ENCODE results near the gene ORM1. TPM values are rescaled to one million over a fixed set of nuclear protein-coding genes. Genes with fewer than 3 reads are reported as not detected.

Gene ORM1
- total RNA-seq, 1 donor = not detected

DNA sequence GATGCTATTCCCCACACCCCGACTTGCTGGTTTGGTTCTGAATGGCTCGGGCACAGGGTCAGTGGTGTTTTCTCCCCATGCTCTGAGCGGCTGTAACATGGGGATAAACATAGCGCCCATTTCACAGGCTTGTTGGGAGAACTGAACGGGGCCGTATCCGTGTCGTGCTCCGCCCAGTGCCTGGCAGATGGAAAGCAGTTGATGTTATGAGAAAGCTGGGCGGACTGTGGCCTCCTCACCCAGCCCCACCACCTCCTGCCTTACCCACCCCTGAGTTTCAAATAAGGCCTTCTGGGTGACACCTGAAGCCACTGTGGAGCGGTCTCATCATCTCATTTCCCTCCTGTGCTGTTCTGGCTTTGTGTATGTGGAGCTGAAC is 21.3 kb downstream of the ORM1 start:
- no peak overlapping the region for H3K4me3 ChIP-seq (ENCODE audit: low read depth, low read length)
- TF ChIP-seq, protein P1, sequence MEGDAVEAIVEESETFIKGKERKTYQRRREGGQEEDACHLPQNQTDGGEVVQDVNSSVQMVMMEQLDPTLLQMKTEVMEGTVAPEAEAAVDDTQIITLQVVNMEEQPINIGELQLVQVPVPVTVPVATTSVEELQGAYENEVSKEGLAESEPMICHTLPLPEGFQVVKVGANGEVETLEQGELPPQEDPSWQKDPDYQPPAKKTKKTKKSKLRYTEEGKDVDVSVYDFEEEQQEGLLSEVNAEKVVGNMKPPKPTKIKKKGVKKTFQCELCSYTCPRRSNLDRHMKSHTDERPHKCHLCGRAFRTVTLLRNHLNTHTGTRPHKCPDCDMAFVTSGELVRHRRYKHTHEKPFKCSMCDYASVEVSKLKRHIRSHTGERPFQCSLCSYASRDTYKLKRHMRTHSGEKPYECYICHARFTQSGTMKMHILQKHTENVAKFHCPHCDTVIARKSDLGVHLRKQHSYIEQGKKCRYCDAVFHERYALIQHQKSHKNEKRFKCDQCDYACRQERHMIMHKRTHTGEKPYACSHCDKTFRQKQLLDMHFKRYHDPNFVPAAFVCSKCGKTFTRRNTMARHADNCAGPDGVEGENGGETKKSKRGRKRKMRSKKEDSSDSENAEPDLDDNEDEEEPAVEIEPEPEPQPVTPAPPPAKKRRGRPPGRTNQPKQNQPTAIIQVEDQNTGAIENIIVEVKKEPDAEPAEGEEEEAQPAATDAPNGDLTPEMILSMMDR (IDR thresholded peaks at IDR 0.05; ENCODE audit: insufficient read depth, low read length) = no peak
- DNase-seq (ENCODE audit: low read depth) = no peak

DNA sequence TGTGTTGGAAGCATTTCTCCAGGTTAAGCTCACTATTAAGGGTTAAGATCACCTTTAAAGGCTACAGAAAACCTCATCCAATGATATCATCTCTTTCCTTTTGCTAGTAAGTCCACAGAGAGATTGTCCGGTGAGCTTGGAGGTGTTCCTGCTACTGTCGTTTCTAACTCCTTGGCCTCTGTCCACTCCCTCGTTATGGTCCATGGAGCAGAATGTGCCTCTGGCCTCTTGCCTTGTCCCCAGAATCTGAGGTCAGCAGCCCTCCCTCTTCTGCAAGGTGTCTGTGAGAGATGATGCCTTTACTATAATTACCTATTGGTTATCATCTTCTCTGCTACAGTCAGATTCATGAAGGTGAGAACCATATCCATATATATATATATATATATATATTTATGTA is 21.8 kb downstream of the ORM1 start:
- no peak overlapping the region for H3K4me3 ChIP-seq (ENCODE audit: low read depth, low read length)
- no peak for DNase-seq (ENCODE audit: low read depth)
- TF ChIP-seq, protein P1 (IDR thresholded peaks at IDR 0.05; ENCODE audit: insufficient read depth, low read length) = no peak

DNA sequence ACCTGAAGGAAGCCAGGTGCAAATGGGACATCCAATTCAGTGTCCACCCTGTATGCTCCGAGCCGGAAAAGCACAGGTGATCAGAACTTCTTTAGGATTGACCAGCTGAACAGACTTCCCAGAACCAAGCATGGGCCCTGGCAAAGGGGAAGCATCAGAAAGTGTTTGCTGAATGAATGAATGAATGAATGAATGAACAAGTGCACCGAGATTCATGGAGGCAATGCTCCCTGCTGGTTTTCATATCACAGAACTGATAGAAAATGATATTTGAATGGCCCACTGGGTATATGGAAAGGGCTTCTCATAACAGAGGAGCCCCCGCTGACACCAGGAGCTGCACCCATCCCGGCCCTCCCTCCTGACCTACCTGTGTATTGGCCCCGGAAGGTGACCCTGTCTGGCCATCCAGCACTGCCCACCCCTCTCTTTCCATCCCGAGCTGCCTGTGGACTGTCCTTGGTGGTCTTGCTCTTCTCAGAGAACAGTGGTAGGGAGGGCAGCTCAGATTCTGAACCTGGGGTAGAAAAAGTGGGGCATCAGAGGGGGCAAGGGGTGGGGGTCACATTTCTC is 22.7 kb downstream of the ORM1 start:
- TF ChIP-seq, protein P1 (IDR thresholded peaks at IDR 0.05; ENCODE audit: insufficient read depth, low read length) = no peak
- no peak overlapping the region for H3K4me3 ChIP-seq (ENCODE audit: low read depth, low read length)
- no peak for DNase-seq (ENCODE audit: low read depth)

DNA sequence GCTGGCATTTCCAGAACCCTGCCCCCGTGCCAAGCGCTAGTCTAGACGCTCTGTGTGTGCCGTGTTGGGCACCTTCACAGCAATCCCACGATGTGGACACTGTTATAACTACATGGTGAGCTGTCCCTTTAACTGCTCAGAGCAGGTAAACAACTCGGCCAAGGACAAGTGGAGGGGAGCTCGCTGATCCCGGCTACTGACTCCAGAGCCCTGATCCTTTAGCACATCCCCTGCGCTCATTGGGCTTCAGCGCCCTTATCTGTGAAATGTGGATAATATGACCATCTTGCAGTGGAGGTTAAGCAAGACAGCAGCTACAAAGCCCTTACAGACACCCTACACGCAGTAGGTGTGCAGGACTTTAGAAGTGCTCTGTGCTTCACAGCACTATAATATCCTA is 23.2 kb downstream of the ORM1 start:
- no peak overlapping the region for H3K4me3 ChIP-seq (ENCODE audit: low read depth, low read length)
- TF ChIP-seq, protein P1 (IDR thresholded peaks at IDR 0.05; ENCODE audit: insufficient read depth, low read length) = no peak
- no peak for DNase-seq (ENCODE audit: low read depth)

DNA sequence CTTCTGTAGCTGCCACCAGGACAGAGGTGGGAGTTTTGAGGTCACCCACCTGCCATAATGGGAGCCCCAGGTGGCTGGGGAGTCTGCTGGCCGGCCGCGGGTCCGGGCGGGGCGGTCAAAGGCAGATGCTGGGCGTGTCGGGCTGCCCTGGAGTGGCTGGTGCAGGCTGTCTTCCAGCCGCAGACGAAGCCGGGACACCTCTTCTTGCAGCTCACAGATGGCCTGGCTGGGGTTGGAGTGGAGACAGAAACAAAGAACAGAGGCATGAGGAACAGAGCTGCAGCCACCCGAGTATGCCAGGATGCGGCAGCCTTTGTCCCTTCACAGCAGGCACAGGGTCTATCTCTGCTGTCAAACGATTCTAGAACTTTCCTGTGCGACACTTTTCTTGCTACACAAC is 24.8 kb downstream of the ORM1 start:
- no peak overlapping the region for H3K4me3 ChIP-seq (ENCODE audit: low read depth, low read length)
- TF ChIP-seq, protein P1 (IDR thresholded peaks at IDR 0.05; ENCODE audit: insufficient read depth, low read length) = no peak
- DNase-seq (ENCODE audit: low read depth) = no peak

DNA sequence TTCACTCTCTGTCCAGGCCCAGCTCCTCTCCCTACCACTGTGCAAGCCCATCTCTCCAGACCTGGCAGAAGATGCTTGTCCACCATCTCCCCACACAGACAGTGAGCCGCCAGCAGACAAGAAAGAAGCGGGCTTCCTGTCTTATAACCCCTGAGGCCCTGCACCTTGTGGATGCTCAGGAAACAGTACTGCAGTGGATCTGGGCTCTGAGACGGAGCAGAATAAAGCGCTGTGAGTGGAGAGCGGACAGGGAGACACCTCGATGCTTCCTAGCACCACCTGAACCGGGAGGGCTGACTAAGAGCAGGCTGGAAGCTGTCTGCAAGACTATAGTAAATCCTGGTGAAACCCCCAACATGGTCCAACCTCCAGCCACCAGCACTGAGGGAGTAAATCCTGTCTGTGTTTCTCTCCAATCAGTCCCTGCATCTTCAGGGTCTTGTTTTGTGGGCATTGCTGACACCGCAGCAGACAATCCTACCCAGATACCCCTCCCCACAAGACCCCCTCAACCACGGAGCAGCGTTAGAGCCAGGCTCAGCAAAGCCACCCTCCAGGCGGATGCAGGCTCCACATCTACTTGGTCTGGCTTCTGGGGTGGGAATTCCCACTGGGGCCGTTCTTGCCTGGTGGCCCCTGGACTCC is 25.5 kb downstream of the ORM1 start:
- no peak overlapping the region for H3K4me3 ChIP-seq (ENCODE audit: low read depth, low read length)
- DNase-seq (ENCODE audit: low read depth) = no peak
- TF ChIP-seq, protein P1 (IDR thresholded peaks at IDR 0.05; ENCODE audit: insufficient read depth, low read length) = no peak

Data from fibroblast of the aortic adventitia (primary cell).